Stimulated activated CD8-positive, alpha-beta memory T cell treated with anti-CD3 and anti-CD28 coated beads, Interleukin-15, amount 100 ng/mL, for 48 hours (primary cell): ENCODE results near the gene SHISA9.

Source experiments
- DNase-seq, 2 donors: peaks; one replicate each; pipeline ENCODE4 v3.0.0-alpha.2; 2020; ENCODE audit warnings: low read depth in 2 of 2

SHISA9 gene

GRCh38 chr16:13120091-13120490 lies 218.7 kb downstream of the SHISA9 start:
- DNase-seq: no peak

- DNase-seq: no peak
These were observed 219.2 kb downstream of the SHISA9 start for GRCh38 chr16:13120557-13120956.

GRCh38 chr16:13123991-13124390 lies 222.6 kb downstream of the SHISA9 start:
- DNase-seq: no peak

DNA sequence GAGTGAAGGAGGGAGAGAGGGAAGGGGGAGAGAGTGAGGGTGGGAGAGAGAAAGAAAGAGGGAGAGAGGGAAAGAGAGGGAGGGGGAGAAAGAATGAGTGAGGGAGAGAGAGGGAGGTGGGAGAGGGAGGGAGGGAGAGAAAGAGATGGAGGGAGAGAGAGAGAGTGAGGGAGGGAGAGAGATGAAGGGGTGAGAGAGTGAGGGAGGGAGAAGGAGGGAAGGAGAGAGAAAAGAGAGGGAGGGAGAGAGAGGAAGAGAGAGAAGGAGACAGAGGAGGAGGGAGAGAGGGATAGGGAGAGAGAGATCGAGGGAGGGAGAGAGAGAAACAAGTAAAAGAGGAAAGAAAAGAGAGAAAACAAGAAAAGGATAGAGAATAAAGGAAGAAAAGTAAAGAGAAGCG lies 225.7 kb downstream of the SHISA9 start:
- no peak for DNase-seq

DNA sequence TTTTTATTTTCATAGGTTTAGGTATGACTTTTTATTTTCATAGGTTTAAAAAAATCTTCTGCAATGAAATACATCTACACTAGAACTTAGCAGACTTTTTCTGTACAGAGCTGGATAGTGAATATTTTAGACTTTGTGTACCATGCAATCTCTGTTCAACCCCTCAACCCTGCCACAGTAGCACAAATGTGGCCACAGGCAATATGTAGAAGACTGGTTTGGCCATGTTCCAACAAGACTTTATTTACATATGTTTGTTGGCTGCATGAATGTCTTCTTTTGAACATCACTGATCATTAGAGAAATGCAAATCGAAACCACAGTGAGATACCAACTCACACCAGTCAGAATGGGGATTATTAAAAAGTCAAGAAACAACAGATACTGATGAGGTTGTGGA lies 229.2 kb downstream of the SHISA9 start:
- DNase-seq: no peak

DNA sequence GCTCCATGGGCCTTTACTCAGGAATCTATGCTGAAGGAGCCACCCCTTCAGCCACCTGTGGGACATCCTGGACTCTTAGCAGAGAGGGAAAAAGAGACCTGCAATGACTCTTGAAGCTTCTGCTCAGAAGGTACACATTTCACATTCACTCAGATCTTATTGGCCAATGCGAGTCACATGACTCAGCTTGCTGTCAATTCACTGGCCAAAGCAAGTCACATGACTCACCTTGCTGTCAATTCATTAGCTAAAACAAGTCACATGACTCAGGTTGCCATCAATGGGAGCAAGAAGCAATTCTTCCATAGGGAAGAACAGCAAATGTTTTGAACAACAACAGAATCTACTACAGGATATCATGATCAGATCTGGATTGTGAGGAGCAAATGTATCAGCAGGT lies 233.4 kb downstream of the SHISA9 start:
- DNase-seq: no peak

- DNase-seq: no peak
These were observed 235.5 kb downstream of the SHISA9 start for GRCh38 chr16:13136901-13137300.

- no peak for DNase-seq
These were observed 237.1 kb downstream of the SHISA9 start for GRCh38 chr16:13138528-13138927.

- no peak for DNase-seq
These were observed 238.4 kb downstream of the SHISA9 start for GRCh38 chr16:13139661-13140241.

- DNase-seq: no peak
These were observed 242.2 kb downstream of the SHISA9 start for GRCh38 chr16:13143551-13143950.

- no peak for DNase-seq
These were observed 245.4 kb downstream of the SHISA9 start for GRCh38 chr16:13146829-13147228.

DNA sequence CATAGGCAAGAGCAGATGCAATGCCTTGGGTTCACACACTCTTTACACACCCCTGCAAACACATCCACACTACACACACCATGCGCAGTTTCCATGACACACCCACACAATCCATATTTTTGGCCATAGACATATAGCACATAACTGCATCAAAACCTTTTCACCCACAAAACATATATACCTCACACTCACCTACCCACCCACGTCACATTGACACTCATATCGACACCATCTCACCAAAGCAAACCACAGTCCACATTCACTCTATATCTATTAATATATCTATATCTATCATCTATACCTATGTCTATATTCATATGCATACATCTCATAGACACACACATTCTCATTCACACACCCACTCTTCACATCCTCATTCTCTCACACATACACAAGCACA lies 246.9 kb downstream of the SHISA9 start:
- no peak for DNase-seq

- DNase-seq: no peak
These were observed 247.4 kb downstream of the SHISA9 start for GRCh38 chr16:13148836-13149235.

DNA sequence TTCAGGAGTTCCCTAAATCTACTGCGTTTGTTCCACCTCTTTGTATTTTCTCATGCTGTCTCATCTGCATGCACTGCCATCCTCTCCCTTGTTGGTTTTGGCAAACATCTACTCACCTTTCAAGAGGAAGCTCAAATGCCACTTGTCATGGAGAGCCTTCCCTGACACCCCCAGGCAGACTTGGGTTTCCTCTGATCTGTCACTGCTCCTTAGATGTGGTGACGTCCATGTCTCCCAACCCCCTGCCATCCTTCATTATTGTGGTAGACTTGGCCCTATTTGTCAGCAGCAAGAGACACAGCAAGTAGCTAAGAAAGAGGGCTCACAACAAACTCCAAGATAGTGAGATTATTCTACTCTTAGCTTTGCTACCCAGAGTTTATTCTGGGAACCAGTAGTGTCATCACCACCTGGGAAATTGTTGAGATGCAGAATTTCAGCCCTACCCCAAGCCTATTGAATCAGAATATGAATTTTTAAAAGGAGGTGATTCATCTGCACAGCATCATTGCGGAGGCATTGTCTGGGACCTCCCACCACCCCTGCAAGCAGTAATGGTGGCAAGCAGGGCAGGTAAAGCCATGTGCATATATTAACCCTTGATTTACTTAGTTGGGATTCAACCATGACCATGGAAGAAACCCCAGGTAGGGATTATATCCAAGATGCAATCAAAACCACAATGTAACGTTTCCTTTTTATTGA lies 248.9 kb downstream of the SHISA9 start:
- no peak for DNase-seq

GRCh38 chr16:13153696-13154095 lies 252.3 kb downstream of the SHISA9 start:
- no peak for DNase-seq

GRCh38 chr16:13154799-13155198 lies 253.4 kb downstream of the SHISA9 start:
- DNase-seq: no peak

GRCh38 chr16:13155377-13155776 lies 254.0 kb downstream of the SHISA9 start:
- DNase-seq: no peak

DNA sequence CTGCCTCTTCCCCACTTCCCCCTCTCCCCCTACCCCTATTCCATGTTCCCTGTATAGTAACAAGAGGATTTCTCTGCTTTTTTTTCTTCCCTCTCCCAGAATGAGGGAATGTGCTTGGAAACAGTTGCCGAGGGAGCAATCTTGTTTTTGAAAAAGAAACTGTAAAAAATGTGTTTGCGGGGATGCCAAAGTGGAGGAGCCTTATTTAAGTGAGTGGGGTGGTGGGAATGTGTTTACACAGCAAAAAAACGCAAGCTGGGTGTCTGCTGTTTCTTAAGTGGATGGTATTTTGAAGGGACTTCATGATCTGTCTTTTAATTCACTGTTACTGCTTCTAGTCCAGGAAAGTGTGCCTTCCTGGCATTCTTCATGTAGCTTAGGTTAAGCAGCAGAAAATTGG lies 254.4 kb downstream of the SHISA9 start:
- DNase-seq: no peak

GRCh38 chr16:13157082-13157481 lies 255.7 kb downstream of the SHISA9 start:
- DNase-seq: no peak

DNA sequence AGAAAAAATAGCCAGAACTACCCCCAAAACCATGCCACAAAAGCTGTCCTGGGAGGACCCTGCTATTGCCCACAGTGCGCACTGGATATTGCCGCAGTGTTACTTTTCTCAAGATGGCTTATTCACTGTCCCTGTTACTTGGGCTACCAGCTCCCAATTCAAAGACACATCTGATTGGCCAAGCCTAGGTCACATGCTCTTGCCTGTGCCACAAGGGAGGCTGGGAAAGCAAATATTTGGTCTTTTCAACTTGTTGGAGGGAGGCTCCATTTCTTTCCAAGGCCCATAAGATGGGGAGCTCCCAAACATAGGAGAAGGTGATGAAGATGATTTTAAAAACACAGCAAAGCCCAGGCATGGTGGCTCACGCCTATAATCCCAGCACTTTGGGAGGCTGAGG lies 257.0 kb downstream of the SHISA9 start:
- DNase-seq: no peak

DNA sequence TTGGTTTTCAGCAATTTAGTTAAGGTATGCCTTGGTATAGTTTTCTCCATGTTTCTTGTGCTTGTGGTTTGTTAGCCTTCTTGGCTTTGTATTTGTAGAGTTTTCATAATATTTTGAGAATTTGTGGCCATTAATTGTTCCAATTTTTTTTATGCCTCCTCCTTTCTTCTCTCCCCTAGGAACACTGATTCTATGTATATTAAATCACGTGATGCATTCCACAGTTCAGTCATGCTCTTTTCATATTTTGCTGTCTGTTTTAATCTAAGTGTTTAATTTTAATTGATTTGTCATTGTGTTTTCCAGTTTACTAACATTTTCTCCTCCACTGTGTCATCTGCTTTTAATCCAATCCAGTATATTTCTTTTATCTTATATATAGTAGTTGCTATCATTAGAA lies 263.6 kb downstream of the SHISA9 start:
- DNase-seq: no peak

DNA sequence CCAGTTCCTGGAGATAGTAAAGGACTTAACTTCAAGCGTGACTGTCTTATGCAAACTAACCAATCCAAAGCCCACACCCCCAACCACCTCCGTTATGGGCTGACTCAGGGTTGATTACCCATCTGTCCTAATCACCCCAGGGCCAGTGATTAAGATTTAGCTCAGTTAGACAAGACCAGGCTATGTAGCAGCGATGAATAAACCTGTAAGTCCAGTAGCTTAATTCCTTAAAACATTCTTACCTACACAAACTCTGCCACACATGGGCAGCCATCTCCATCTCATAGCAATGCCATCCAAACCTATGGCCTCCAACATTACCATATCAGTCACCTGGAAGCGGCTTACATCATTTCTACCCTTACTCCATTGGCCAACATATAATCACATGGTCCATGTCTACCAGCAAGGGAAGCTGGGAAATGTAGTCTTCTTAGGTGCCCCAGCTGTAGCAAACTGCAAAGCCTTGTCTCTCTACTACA lies 266.7 kb downstream of the SHISA9 start:
- DNase-seq: no peak

DNA sequence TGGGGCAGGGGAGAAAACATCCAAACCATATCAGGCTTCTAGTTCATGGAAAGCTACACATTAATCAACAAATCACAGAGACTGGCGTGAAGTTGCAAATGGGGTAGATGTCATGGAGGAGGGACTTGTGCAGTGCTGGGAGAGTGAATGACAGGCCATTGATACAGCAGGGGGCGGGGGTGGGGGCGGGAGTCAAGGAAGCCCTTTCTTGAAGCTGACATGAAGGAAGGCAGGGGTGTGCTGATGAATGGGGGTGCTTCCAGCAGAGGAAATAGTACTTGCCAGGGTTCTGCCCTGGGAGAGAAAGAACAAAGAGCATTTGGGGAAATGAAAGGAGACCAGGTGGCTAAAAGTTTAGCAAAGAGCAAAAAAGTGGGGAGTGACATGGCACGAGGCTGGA lies 269.9 kb downstream of the SHISA9 start:
- no peak for DNase-seq

DNA sequence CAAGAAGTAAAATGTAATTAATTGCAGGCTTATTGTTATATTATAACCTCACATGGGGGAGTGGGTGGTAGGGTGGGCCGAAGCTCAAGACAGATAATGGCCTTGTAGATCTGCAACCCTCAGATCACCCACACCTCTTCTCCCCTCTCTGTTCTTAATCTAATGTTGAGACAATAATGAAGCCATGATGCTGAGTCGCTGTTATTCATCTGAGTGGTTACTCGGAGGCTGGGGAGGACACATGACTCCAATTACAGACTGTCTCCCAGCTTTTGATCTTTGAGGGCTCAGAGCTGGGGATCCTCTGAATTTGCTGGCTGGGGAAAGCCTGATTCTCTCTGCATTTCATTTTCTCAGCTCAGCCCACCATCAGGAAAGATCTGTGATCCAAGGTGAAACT lies 275.3 kb downstream of the SHISA9 start:
- no peak for DNase-seq
